SJSA1 (cell line): ENCODE measurements around the gene KLF2. TPM values are rescaled to one million over a fixed set of nuclear protein-coding genes. Genes with fewer than 3 reads are reported as not detected.

ENCODE experiments used
- DNase-seq, 2 experiments: peaks; one replicate each; pipeline ENCODE4 v3.0.0-alpha.2; 2015 to 2020; ENCODE audit warnings: low spot score in 2 of 2, low read depth in 1 of 2
- H3K27ac ChIP-seq: fragments of 250-450 bp; sonication (Bioruptor Pico); 2 replicates; pipeline ENCODE4 v1.5.1; 2020; ENCODE audit warnings: mild to moderate bottlenecking, moderate library complexity
- H3K27me3 ChIP-seq: fragments of 250-450 bp; sonication (Bioruptor Pico); replicated peaks from 2 replicates; pipeline ENCODE4 v1.5.1; 2020; ENCODE audit warnings: mild to moderate bottlenecking, moderate library complexity
- H3K36me3 ChIP-seq: fragments of 250-450 bp; sonication (Bioruptor Pico); 2 replicates; pipeline ENCODE4 v1.5.1; 2020; ENCODE audit warnings: mild to moderate bottlenecking
- H3K4me1 ChIP-seq: fragments of 250-450 bp; sonication (Bioruptor Pico); replicated peaks from 2 replicates; pipeline ENCODE4 v1.6.1; 2021; ENCODE audit warnings: mild to moderate bottlenecking
- H3K4me3 ChIP-seq: fragments of 250-450 bp; sonication (Bioruptor Pico); 2 replicates; pipeline ENCODE4 v1.5.1; 2020; ENCODE audit warnings: mild to moderate bottlenecking
- H3K9me3 ChIP-seq: fragments of 250-450 bp; sonication (Bioruptor Pico); replicated peaks from 2 replicates; pipeline ENCODE4 v1.5.1; 2020; ENCODE audit warnings: mild to moderate bottlenecking
- total RNA-seq: library from RNA; depleted of rRNA; stranded (reverse); fragments of >200 nt; shearing (Covaris generic); gene quantifications from 2 replicates; pipeline ENCODE4 v1.2.3, GENCODE V29; 2014

Gene KLF2
- total RNA-seq, 1 experiment from 2014 or later = 15.2 TPM

DNA sequence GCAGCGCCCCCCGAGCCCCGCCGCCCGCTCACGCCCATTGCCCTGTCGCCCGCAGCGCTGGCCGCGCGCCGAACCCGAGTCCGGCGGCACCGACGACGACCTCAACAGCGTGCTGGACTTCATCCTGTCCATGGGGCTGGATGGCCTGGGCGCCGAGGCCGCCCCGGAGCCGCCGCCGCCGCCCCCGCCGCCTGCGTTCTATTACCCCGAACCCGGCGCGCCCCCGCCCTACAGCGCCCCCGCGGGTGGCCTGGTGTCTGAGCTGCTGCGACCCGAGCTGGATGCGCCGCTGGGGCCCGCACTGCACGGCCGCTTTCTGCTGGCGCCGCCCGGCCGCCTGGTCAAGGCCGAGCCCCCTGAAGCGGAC lies 518 bp downstream of the KLF2 start:
- peak in 1 of 2 experiments; percentile 62 for DNase-seq
- Histone ChIP-seq H3K4me1 (peaks cover 67% of the 10 kb centered on the region), H3K36me3 (peaks cover 55% of the 10 kb centered on the region), H3K4me3 (peak overlapping the region; percentile 97), H3K27me3 (peaks cover 3% of the 10 kb centered on the region; the same call in 1 of the 2 replicates), H3K9me3 (peaks cover 8% of the 10 kb centered on the region; the same call in 1 of the 2 replicates), H3K27ac (peak overlapping the region; percentile 92)

DNA sequence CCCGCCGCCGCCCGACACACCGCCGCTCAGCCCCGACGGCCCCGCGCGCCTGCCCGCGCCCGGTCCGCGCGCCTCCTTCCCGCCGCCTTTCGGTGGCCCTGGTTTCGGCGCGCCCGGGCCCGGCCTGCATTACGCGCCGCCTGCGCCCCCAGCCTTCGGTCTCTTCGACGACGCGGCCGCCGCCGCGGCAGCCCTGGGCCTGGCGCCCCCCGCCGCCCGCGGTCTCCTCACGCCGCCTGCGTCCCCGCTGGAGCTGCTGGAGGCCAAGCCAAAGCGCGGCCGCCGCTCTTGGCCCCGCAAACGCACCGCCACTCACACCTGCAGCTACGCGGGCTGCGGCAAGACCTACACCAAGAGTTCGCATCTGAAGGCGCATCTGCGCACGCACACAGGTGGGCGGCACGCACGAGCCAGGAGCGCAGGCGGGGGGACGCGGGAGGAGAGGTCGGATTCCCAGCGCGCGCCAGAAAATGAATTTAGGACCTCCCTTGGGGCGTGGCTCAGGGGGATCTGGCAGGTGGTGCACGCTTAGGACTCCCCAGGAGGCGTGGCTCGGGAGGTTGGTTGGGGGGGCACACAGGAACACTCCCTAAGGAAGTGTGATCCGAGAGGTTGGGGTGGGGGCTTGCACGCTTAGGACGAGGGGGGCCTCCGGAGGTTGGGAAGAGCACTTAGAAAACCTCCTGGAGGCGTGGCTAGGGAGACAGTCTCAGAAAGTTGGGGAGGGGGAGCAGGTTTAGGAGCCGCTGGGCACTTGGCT lies 1.2 kb downstream of the KLF2 start:
- peaks cover 56% of the 10 kb centered on the region for H3K36me3 ChIP-seq
- H3K27me3 ChIP-seq = peaks cover 3% of the 10 kb centered on the region; the same call in 1 of the 2 replicates
- peak overlapping the region; percentile 97 for H3K4me3 ChIP-seq
- peaks cover 5% of the 10 kb centered on the region; the same call in 1 of the 2 replicates for H3K9me3 ChIP-seq
- H3K27ac ChIP-seq = peak overlapping the region; percentile 49
- DNase-seq = peak in 1 of 2 experiments; percentile 56
- H3K4me1 ChIP-seq = peaks cover 67% of the 10 kb centered on the region

DNA sequence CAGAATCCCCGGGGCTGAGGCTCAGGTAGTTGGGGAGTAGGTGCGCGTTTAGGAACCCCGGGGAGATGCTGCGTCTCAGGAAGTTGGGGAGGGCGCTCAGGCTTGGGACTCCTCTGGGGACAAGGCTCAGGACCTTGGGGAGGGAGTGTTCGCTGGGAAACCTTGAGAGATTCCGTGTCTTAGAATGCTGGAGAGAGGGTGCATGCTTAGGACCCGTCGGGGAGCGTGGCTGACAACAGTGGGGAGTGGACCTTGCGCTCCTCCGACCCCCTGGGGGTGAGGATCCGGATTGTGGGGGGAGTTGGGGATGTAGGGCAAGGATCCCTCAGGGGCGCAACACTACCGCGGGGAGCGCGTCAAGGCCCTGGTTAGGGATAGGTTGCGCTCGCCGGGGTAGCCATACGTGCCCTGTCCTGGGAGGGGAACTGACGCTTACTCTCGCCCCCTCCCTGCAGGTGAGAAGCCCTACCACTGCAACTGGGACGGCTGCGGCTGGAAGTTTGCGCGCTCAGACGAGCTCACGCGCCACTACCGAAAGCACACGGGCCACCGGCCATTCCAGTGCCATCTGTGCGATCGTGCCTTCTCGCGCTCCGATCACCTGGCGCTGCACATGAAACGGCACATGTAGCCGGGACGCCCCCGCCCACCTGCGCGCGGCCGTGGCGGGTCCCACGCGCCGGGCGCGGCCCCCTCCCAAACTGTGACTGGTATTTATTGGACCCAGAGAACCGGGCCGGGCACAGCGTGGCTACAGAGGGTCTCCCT lies 2.0 kb downstream of the KLF2 start:
- peaks cover 5% of the 10 kb centered on the region; the same call in 1 of the 2 replicates for H3K9me3 ChIP-seq
- peaks cover 59% of the 10 kb centered on the region for H3K36me3 ChIP-seq

DNA sequence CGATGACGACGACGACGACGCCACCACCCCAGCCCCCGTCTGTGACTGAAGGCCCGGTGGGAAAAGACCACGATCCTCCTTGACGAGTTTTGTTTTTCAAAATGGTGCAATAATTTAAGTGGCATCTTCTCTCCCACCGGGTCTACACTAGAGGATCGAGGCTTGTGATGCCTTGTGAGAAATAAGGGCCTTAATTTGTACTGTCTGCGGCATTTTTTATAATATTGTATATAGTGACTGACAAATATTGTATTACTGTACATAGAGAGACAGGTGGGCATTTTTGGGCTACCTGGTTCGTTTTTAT lies 2.5 kb downstream of the KLF2 start:
- peak overlapping the region; percentile 49; the same call in 1 of the 2 replicates for H3K27ac ChIP-seq

More for the DNA sequence above, 2.0 kb downstream of the KLF2 start:
- H3K4me3 ChIP-seq = peak overlapping the region; percentile 97
- H3K27ac ChIP-seq = peak overlapping the region; percentile 49
- peaks cover 67% of the 10 kb centered on the region for H3K4me1 ChIP-seq
- peaks cover 3% of the 10 kb centered on the region; the same call in 1 of the 2 replicates for H3K27me3 ChIP-seq
- DNase-seq = peak in 1 of 2 experiments; percentile 59

DNA sequence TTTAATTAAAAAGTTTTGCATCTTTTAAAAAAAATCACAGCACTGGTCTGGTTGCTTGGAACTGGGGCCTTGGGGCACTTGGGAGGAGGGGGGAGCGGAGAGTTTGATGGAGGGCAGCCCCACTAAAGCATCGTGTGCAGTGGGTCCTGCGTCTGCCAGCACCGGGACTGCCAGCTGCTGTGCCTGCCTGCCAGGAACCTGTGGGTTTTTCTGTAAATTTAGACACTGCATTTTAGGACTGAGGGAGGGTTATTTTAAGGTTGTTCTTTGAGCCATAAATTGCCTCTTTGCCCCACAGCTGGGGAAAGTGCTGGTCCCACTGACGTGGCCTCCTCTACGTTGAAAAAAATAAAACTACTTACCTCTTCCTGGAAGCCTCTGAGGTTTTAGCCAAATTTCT lies 2.9 kb downstream of the KLF2 start:
- H3K4me3 ChIP-seq = peak overlapping the region; percentile 97
- H3K27me3 ChIP-seq = peaks cover 3% of the 10 kb centered on the region; the same call in 1 of the 2 replicates
- H3K4me1 ChIP-seq = peaks cover 66% of the 10 kb centered on the region
- H3K27ac ChIP-seq = 0 out of 2 replicates have a peak overlapping the region, but pooled peaks have one; percentile 49
- peaks cover 5% of the 10 kb centered on the region; the same call in 1 of the 2 replicates for H3K9me3 ChIP-seq
- no peak for DNase-seq
- peaks cover 59% of the 10 kb centered on the region for H3K36me3 ChIP-seq

More for the DNA sequence above, 2.5 kb downstream of the KLF2 start:
- H3K4me3 ChIP-seq = peak overlapping the region; percentile 97
- peaks cover 3% of the 10 kb centered on the region; the same call in 1 of the 2 replicates for H3K27me3 ChIP-seq
- peaks cover 67% of the 10 kb centered on the region for H3K4me1 ChIP-seq
- peaks cover 59% of the 10 kb centered on the region for H3K36me3 ChIP-seq
- no peak for DNase-seq
- H3K9me3 ChIP-seq = peaks cover 5% of the 10 kb centered on the region; the same call in 1 of the 2 replicates

DNA sequence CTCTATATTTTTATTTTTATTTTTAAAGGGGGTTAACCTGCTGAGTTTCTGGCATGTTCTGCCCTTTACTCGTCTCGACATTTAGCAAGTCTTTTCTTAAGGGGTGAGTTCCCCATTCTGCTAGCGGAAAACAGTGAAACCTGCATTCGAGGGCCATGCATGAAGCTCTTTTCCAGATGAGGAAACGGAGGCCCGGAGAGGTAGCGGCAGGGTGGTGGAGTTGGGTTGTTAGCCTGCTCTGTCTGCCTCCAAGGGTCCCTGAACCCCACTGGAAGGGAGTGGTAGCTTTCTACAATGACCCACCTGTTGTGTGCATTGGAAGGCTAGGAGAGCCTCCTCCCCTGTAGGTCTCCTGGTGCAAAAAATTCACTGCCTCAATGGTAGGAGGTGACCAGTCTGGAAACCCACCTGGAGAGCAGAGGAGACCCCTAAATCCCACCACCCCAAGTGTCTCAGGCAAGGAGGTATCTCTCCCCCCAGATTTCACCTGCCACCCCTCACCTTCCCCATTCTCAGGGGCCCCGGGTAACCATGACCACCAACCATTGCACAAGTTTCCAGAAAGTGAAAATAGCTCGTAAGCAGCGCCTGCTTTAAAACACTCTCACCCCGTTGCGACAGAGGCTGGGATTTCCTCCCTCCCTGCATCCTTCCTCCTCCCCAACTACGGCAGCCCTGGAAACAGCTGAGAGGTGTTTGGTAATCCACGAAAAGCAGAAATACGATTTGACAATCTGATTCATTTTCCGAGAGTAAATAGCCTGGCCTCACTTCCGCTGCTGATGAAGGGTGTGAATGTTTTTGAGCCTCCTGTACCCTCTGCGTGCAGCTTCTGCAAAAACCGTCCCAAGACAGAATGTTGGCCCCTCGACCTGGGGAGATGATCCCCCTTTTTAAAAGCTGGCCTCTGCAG lies 3.5 kb downstream of the KLF2 start:
- Histone ChIP-seq H3K4me1 (peaks cover 63% of the 10 kb centered on the region), H3K9me3 (peaks cover 5% of the 10 kb centered on the region; the same call in 1 of the 2 replicates), H3K36me3 (peaks cover 59% of the 10 kb centered on the region), H3K27ac (peak overlapping the region; percentile 49), H3K4me3 (peak overlapping the region; percentile 14; the same call in 1 of the 2 replicates), H3K27me3 (peaks cover 3% of the 10 kb centered on the region; the same call in 1 of the 2 replicates)
- peak in 1 of 2 experiments; percentile 36 for DNase-seq

DNA sequence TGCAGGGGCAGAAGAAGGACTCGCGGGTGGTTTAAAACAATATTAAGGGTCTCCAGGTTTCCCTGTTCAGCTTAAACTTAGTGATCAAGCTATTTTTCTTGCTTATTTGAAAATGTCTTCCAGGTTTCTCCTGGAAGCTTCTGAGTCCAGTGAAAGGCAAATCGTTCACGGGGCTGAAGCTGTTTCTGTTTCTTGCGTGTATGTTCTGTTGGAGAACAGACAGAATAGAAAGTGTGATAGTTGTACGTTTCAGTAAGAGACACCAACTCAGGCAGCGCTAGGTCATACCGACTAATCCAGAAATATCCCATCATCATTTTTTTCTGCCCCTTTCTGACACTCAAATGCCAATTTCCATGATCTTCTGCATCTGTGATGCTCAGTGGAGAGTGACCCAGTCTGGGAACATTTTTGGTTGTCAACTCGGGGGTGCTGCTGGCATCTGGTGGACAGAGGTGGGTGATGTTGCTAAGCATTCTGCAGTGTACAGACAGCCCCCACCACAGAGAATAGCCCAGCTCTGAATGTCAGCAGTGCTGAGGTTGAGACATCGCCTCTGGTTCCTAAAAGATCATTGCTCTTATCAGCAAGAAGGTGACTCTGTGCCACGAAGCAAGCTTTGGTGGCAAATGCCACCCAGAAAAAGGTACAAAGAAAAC lies 4.3 kb downstream of the KLF2 start:
- Histone ChIP-seq H3K9me3 (peaks cover 5% of the 10 kb centered on the region; the same call in 1 of the 2 replicates), H3K4me3 (peak overlapping the region; percentile 14; the same call in 1 of the 2 replicates), H3K27ac (peak overlapping the region; percentile 38), H3K4me1 (peaks cover 58% of the 10 kb centered on the region), H3K36me3 (peaks cover 59% of the 10 kb centered on the region), H3K27me3 (peaks cover 3% of the 10 kb centered on the region; the same call in 1 of the 2 replicates)
- peak; percentile 62 to 66 for DNase-seq

DNA sequence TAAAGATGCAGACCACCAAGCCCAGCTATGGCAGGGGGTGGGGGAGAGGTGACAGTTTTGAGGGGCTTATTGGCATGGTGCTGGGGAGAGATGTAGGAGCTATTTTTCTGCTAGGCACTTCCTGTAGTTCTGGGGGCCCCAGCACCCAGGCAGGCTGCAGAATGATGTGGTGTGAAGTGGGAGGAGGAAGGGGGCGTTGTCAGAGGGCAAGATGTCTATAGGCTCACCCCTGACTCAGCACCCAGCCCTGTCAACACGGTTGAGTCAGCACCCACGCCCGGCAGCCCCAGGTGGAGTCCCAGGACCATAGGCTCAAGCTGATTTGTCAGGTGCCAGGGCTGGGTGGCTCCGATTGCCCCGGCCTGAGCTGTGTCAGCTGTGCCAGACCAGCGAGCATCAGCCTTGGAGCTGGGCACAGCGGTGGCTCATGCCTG lies 5.8 kb downstream of the KLF2 start:
- Histone ChIP-seq H3K9me3 (no peaks in the 10 kb centered on the region; the same call in 1 of the 2 replicates), H3K4me1 (peaks cover 62% of the 10 kb centered on the region), H3K27ac (peak overlapping the region; percentile 73), H3K4me3 (no peak overlapping the region), H3K27me3 (peaks cover 3% of the 10 kb centered on the region; the same call in 1 of the 2 replicates), H3K36me3 (peaks cover 52% of the 10 kb centered on the region)
- peak; percentile 92 to 96 for DNase-seq

DNA sequence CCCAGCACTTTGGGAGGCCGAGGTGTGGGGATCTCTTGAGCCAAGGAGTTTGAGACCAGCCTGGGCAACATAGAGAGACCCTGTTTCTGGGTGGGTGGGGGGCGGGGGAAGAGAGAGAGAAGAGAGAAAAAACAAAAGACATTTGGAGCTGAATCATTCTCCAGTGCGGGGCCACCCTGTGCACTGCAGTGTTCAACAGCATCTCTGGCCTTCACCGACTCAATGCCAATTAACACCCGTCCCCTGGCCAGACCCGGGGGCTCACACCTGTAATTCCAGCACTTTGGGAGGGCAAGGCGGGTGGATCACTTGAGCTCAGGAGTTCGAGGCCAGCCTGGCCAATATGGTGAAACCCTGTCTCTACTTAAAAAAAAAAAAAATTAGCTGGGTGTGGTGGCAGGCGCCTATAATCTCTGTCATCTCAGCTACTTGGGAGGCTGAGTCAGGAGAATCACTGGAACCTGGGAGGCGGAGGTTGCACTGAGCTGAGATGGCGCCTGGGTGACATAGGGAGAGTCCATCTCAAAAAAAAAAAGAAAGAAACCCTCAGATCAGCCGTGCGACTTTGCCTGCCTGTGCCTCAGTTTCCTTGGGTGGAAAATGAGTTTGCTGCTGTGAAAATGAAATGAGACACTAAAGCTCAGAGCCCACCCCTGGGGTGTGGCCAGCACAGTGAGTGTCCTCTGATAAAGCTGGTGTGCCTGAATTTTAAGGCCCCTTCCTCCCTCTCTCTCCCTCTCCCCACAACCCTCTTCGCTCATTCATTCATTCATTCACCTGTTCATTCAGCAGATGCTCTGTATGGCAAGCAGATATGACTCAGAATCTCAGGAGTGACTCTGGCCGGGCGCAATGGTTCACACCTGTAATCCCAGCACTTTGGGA lies 6.4 kb downstream of the KLF2 start:
- H3K36me3 ChIP-seq = peaks cover 45% of the 10 kb centered on the region
- no peaks in the 10 kb centered on the region; the same call in 1 of the 2 replicates for H3K9me3 ChIP-seq
- peak in 1 of 2 experiments; percentile 61 for DNase-seq
- peaks cover 65% of the 10 kb centered on the region for H3K4me1 ChIP-seq
- H3K27me3 ChIP-seq = peaks cover 3% of the 10 kb centered on the region; the same call in 1 of the 2 replicates
- no peak overlapping the region for H3K4me3 ChIP-seq
- peak overlapping the region; percentile 73 for H3K27ac ChIP-seq

DNA sequence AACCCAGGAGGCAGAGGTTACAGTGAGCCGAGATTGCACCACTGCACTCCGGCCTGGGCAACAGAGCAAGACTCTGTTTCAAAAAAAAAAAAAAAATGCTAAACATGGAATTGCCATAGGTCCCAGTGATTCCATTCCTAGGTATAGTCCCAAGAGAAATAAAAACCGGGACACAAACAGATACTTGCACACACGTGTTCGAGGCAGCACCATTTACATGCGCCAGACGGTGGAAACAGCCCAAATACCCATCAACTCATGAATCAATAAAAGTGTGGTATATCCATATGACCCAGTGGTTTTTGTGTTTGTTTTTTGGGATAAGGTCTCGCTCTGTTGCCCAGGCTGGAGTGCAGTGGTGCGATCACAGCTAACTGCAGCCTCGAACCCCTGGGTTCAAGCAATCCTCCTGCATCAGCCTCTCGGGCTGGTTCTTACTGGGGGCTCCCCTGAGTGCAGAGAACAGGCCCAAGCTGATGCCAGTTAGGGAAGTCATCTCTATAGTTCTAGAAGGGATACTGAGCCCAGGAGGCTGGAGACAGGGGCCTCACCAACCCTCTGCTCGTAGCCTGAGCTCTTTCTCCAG lies 8.5 kb downstream of the KLF2 start:
- no peaks in the 10 kb centered on the region; the same call in 1 of the 2 replicates for H3K9me3 ChIP-seq
- no peak for DNase-seq

DNA sequence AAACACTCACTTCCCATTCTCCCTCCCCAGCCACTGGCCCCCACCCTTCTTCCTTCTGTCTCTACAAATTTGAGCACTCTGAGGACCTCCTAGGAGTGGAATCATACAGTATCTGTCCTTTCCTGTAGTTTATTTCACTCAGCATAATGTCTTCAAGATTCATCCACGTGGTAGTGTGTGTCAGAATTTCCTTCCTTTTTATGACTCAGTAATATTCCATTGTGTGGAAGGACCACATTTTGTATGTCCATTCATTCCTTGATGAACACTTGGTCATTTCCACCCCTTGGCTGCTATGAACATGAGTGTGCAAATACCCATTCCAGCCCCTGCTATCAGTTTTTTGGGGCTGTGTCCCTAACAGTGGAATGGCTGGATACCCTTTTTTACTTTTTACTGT lies 9.8 kb downstream of the KLF2 start:
- no peaks in the 10 kb centered on the region; the same call in 1 of the 2 replicates for H3K27me3 ChIP-seq
- peaks cover 11% of the 10 kb centered on the region for H3K36me3 ChIP-seq
- DNase-seq = no peak
- H3K9me3 ChIP-seq = no peaks in the 10 kb centered on the region; the same call in 1 of the 2 replicates
- no peak overlapping the region for H3K4me3 ChIP-seq
- H3K4me1 ChIP-seq = peaks cover 68% of the 10 kb centered on the region
- no peak overlapping the region for H3K27ac ChIP-seq

More for the DNA sequence above, 8.5 kb downstream of the KLF2 start:
- Histone ChIP-seq H3K4me3 (no peak overlapping the region), H3K4me1 (peaks cover 68% of the 10 kb centered on the region), H3K27ac (no peak overlapping the region), H3K36me3 (peaks cover 25% of the 10 kb centered on the region), H3K27me3 (peaks cover 3% of the 10 kb centered on the region; the same call in 1 of the 2 replicates)
